Stimulated activated CD8-positive, alpha-beta memory T cell treated with anti-CD3 and anti-CD28 coated beads, Interleukin-15, amount 100 ng/mL, for 1 hour (primary cell): ENCODE results near the gene NKAIN2.

Experiments used
- DNase-seq: peaks from one replicate; pipeline ENCODE4 v3.0.0-alpha.2; 2020; ENCODE audit warnings: low read depth

The NKAIN2 gene

GRCh38 chr6:124029567-124029966 is 225.9 kb downstream of the NKAIN2 start:
- no peak for DNase-seq

GRCh38 chr6:124033501-124033900 is 229.8 kb downstream of the NKAIN2 start:
- no peak for DNase-seq

- no peak for DNase-seq
Measured at GRCh38 chr6:124036384-124036783, 232.7 kb downstream of the NKAIN2 start.

GRCh38 chr6:124040655-124041054 is 237.0 kb downstream of the NKAIN2 start:
- no peak for DNase-seq

GRCh38 chr6:124052120-124052519 is 248.5 kb downstream of the NKAIN2 start:
- DNase-seq = no peak

GRCh38 chr6:124053315-124053714 is 249.7 kb downstream of the NKAIN2 start:
- no peak for DNase-seq

GRCh38 chr6:124054034-124054433 is 250.4 kb downstream of the NKAIN2 start:
- no peak for DNase-seq

- DNase-seq = no peak
Measured at GRCh38 chr6:124055395-124055794, 251.7 kb downstream of the NKAIN2 start.

GRCh38 chr6:124055963-124056362 is 252.3 kb downstream of the NKAIN2 start:
- DNase-seq = no peak

- DNase-seq = no peak
Measured at GRCh38 chr6:124056407-124057334, 253.0 kb downstream of the NKAIN2 start.

GRCh38 chr6:124057461-124057860 is 253.8 kb downstream of the NKAIN2 start:
- DNase-seq = no peak

- DNase-seq = no peak
Measured at GRCh38 chr6:124064317-124065113, 260.9 kb downstream of the NKAIN2 start.

GRCh38 chr6:124066269-124066668 is 262.6 kb downstream of the NKAIN2 start:
- DNase-seq = no peak

- DNase-seq = no peak
Measured at GRCh38 chr6:124066946-124067552, 263.4 kb downstream of the NKAIN2 start.

- DNase-seq = no peak
Measured at GRCh38 chr6:124069230-124069950, 265.7 kb downstream of the NKAIN2 start.

- DNase-seq = no peak
Measured at GRCh38 chr6:124073021-124073420, 269.4 kb downstream of the NKAIN2 start.

GRCh38 chr6:124073820-124074587 is 270.3 kb downstream of the NKAIN2 start:
- no peak for DNase-seq

GRCh38 chr6:124074606-124075005 is 270.9 kb downstream of the NKAIN2 start:
- DNase-seq = no peak

GRCh38 chr6:124076336-124077048 is 272.8 kb downstream of the NKAIN2 start:
- no peak for DNase-seq

GRCh38 chr6:124078169-124078568 is 274.5 kb downstream of the NKAIN2 start:
- DNase-seq = no peak
